HG03135 (cell line): ENCODE results near the gene KIAA1614.
"Not testable (repeated sequence)": the region's sequence is repeated elsewhere in the genome, so short reads cannot be mapped to it uniquely, and the experiment has no call there.

Source experiments
- ATAC-seq: cut with Tn5 transposase; IDR thresholded peaks from one replicate; pipeline ENCODE4 v1.9.1; 2021; ENCODE audit warnings: mild to moderate bottlenecking, moderate library complexity; ENCODE audit not compliant: unreplicated experiment

Gene KIAA1614

GRCh38 chr1:180959620-180960019 is 46.9 kb downstream of the KIAA1614 start:
- not testable (repeated sequence) for ATAC-seq

- ATAC-seq, result no peak
Observed at GRCh38 chr1:180961622-180962021, 48.9 kb downstream of the KIAA1614 start.

GRCh38 chr1:180962178-180962577 is 49.5 kb downstream of the KIAA1614 start:
- no peak for ATAC-seq

GRCh38 chr1:180964056-180964455 is 51.4 kb downstream of the KIAA1614 start:
- no peak for ATAC-seq

GRCh38 chr1:180964595-180964994 is 51.9 kb downstream of the KIAA1614 start:
- no peak for ATAC-seq

- ATAC-seq, result no peak
Observed at GRCh38 chr1:180966312-180966711, 53.6 kb downstream of the KIAA1614 start.

- ATAC-seq, result no peak
Observed at GRCh38 chr1:180966744-180967536, 54.2 kb downstream of the KIAA1614 start.

- no peak for ATAC-seq
Observed at GRCh38 chr1:180967558-180967957, 54.9 kb downstream of the KIAA1614 start.

- not testable (repeated sequence) for ATAC-seq
Observed at GRCh38 chr1:180968834-180969233, 56.1 kb downstream of the KIAA1614 start.

- no peak for ATAC-seq
Observed at GRCh38 chr1:180969434-180969833, 56.7 kb downstream of the KIAA1614 start.

- ATAC-seq, result no peak
Observed at GRCh38 chr1:180970333-180971079, 57.8 kb downstream of the KIAA1614 start.

- no peak for ATAC-seq
Observed at GRCh38 chr1:180971273-180971997, 58.7 kb downstream of the KIAA1614 start.

GRCh38 chr1:180973369-180973768 is 60.7 kb downstream of the KIAA1614 start:
- ATAC-seq, result no peak

GRCh38 chr1:180974236-180974635 is 61.5 kb downstream of the KIAA1614 start:
- no peak for ATAC-seq

- ATAC-seq, result no peak
Observed at GRCh38 chr1:180975551-180975950, 62.9 kb downstream of the KIAA1614 start.

GRCh38 chr1:180976191-180976590 is 63.5 kb downstream of the KIAA1614 start:
- no peak for ATAC-seq

GRCh38 chr1:180976732-180977357 is 64.1 kb downstream of the KIAA1614 start:
- ATAC-seq, result no peak

GRCh38 chr1:180981596-180982387 is 69.1 kb downstream of the KIAA1614 start:
- peak; percentile 77 for ATAC-seq

- ATAC-seq, result no peak
Observed at GRCh38 chr1:180982422-180982821, 69.7 kb downstream of the KIAA1614 start.

- ATAC-seq, result no peak
Observed at GRCh38 chr1:180988253-180988752, 75.6 kb downstream of the KIAA1614 start.
